Gastrocnemius medialis (tissue), 4 donors: ENCODE data around the gene SSNA1. TPM values are rescaled to one million over a fixed set of nuclear protein-coding genes. Genes with fewer than 3 reads are reported as not detected.

ENCODE experiments used
- ATAC-seq, 2 donors: fragments of 150-250 bp; one replicate each; pipeline ENCODE4 v1.9.1; 2016
- DNase-seq, 2 donors: peaks; one replicate each; pipeline ENCODE4 v3.0.0-alpha.2; 2019
- H3K27ac ChIP-seq, 4 donors: fragments of 200-600 bp; sonication (generic); 1 replicate in 1 of 4; 2 replicates in 3 of 4; pipeline ENCODE4 v1.5.1; 2016 to 2018; ENCODE audit warnings: mild to moderate bottlenecking in 2 of 4, moderate library complexity in 1 of 4
- H3K27me3 ChIP-seq, 3 donors: fragments of 200-600 bp; sonication (generic) in 2 of 3; 1 replicate in 1 of 3; 2 replicates in 2 of 3; pipeline versions ENCODE4 v1.5.1 to v1.6.0; 2016 to 2019; ENCODE audit warnings: mild to moderate bottlenecking in 1 of 3, moderate library complexity in 1 of 3
- H3K36me3 ChIP-seq, 2 donors: fragments of 200-600 bp; sonication (generic) in 1 of 2; one replicate each; pipeline ENCODE4 v1.5.1; 2017 to 2018
- H3K4me1 ChIP-seq, 2 donors: fragments of 200-600 bp; sonication (generic) in 1 of 2; one replicate each; pipeline ENCODE4 v1.5.1; 2016 to 2017; ENCODE audit warnings: mild to moderate bottlenecking in 2 of 2
- H3K4me3 ChIP-seq, 4 donors: fragments of 200-600 bp; sonication (generic) in 3 of 4; 1 replicate in 1 of 4; 2 replicates in 3 of 4; pipeline ENCODE4 v1.5.1; 2016 to 2019; ENCODE audit warnings: mild to moderate bottlenecking in 2 of 4
- H3K9me3 ChIP-seq, 3 donors: fragments of 200-600 bp; sonication (generic) in 2 of 3; 1 replicate in 1 of 3; 2 replicates in 2 of 3; pipeline ENCODE4 v1.5.1; 2016 to 2019
- POLR2A ChIP-seq, 2 donors: fragments of 450-650 bp; IDR thresholded peaks; one replicate each; pipeline ENCODE4 v1.6.1; 2017; ENCODE audit warnings: antibody characterized with exemption in 2 of 2, mild to moderate bottlenecking in 2 of 2, moderate library complexity in 2 of 2
- in situ Hi-C, 4 donors: fragments of 200-750 bp; cut with MboI; loops; one replicate each; pipeline versions ENCODE4 v1.15.0 to v1.8.0; 2017; ENCODE audit warnings: low sequenced_read_pairs in 4 of 4
- intact Hi-C: fragments of 100-400 bp; cut with DNase I; formaldehyde crosslinking; loops from one replicate; pipeline ENCODE4 v1.15.1; 2023; ENCODE audit warnings: low total_unique reads
- total RNA-seq, 4 donors: library from RNA; depleted of rRNA; stranded (reverse); fragments of >200 nt; gene quantifications; one replicate each; pipeline versions ENCODE4 v1.1.0 to v1.2.3, GENCODE V29; 2016
- TF ChIP-seq, protein P1 (sequence below), 5 experiments: fragments of 450-650 bp in 3 of 5; fragments of 200-600 bp in 2 of 5; sonication (generic) in 2 of 5; IDR thresholded peaks in 4 of 5; conservative IDR thresholded peaks in 1 of 5; 1 replicate in 4 of 5; 2 replicates in 1 of 5; pipeline ENCODE4 v1.5.1; 2016 to 2019; ENCODE audit warnings: antibody characterized with exemption in 5 of 5, mild to moderate bottlenecking in 3 of 5, moderate library complexity in 3 of 5

Gene SSNA1
- total RNA-seq, 4 donors from 2014 or later, result 73.3 to 164 (median 94.4) TPM

GRCh38 chr9:137149363-137149762 lies 39.1 kb upstream of the SSNA1 start:
- in situ Hi-C loops, result no loop called here

DNA sequence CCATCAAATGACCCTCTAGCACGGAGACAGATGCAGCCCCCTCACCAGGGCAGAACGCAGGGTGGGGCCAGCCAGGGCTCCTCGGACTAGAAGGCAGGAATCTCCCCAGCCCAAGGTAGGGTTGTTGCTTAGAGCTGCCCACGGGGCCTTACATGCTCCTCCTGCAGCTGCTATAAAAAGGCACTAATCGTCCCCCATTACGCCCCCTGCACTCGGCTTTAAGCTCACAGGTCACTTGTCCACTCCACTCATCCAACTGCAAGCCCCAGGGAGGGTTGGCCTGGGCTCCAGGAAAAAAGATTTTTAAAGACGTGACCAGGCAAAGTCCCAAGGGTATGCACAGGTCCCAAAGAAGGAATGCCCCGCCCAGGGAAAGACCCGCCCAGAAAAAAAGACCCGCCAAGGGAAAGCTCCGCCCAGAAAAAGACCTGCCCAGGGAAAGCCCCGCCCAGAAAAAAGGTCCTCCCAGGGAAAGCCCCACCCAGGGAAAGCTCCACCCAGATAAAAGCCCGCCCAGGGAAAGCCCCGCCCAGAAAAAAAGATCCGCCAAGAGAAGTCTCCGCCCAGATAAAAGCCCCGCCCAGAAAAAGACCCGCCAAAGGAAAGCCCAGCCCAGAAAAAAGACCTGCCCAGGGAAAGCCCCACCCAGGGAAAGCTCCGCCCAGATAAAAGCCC lies 38.4 kb upstream of the SSNA1 start:
- H3K27ac ChIP-seq, result no peak overlapping the region
- in situ Hi-C loops (no loop called here), intact Hi-C loops (no loop called here)
- no peaks in the 10 kb centered on the region for H3K4me1 ChIP-seq
- TF ChIP-seq, protein P1, sequence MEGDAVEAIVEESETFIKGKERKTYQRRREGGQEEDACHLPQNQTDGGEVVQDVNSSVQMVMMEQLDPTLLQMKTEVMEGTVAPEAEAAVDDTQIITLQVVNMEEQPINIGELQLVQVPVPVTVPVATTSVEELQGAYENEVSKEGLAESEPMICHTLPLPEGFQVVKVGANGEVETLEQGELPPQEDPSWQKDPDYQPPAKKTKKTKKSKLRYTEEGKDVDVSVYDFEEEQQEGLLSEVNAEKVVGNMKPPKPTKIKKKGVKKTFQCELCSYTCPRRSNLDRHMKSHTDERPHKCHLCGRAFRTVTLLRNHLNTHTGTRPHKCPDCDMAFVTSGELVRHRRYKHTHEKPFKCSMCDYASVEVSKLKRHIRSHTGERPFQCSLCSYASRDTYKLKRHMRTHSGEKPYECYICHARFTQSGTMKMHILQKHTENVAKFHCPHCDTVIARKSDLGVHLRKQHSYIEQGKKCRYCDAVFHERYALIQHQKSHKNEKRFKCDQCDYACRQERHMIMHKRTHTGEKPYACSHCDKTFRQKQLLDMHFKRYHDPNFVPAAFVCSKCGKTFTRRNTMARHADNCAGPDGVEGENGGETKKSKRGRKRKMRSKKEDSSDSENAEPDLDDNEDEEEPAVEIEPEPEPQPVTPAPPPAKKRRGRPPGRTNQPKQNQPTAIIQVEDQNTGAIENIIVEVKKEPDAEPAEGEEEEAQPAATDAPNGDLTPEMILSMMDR (IDR thresholded peaks at IDR 0.05 in 4 of 5, conservative IDR thresholded peaks at IDR 0.05 in 1 of 5), result no peak
- TF ChIP-seq POLR2A (IDR thresholded peaks at IDR 0.05), result no peak
- ATAC-seq, result no peak
- peaks cover 13 to 43% (median 25%) of the 10 kb centered on the region in 3 donors for H3K27me3 ChIP-seq
- DNase-seq, result no peak
- no peaks in the 10 kb centered on the region for H3K9me3 ChIP-seq
- H3K36me3 ChIP-seq, result no peaks in the 10 kb centered on the region
- no peak overlapping the region for H3K4me3 ChIP-seq

More at GRCh38 chr9:137149363-137149762, 39.1 kb upstream of the SSNA1 start:
- Histone ChIP-seq H3K4me3 (no peak overlapping the region), H3K36me3 (no peaks in the 10 kb centered on the region), H3K27me3 (peaks cover 13 to 43% (median 25%) of the 10 kb centered on the region in 3 donors), H3K9me3 (no peaks in the 10 kb centered on the region), H3K27ac (no peak overlapping the region), H3K4me1 (no peaks in the 10 kb centered on the region)
- TF ChIP-seq, protein P1 (IDR thresholded peaks at IDR 0.05 in 4 of 5, conservative IDR thresholded peaks at IDR 0.05 in 1 of 5), result no peak
- no peak for TF ChIP-seq POLR2A (IDR thresholded peaks at IDR 0.05)
- intact Hi-C loops, result no loop called here
- no peak for ATAC-seq
- DNase-seq, result no peak

DNA sequence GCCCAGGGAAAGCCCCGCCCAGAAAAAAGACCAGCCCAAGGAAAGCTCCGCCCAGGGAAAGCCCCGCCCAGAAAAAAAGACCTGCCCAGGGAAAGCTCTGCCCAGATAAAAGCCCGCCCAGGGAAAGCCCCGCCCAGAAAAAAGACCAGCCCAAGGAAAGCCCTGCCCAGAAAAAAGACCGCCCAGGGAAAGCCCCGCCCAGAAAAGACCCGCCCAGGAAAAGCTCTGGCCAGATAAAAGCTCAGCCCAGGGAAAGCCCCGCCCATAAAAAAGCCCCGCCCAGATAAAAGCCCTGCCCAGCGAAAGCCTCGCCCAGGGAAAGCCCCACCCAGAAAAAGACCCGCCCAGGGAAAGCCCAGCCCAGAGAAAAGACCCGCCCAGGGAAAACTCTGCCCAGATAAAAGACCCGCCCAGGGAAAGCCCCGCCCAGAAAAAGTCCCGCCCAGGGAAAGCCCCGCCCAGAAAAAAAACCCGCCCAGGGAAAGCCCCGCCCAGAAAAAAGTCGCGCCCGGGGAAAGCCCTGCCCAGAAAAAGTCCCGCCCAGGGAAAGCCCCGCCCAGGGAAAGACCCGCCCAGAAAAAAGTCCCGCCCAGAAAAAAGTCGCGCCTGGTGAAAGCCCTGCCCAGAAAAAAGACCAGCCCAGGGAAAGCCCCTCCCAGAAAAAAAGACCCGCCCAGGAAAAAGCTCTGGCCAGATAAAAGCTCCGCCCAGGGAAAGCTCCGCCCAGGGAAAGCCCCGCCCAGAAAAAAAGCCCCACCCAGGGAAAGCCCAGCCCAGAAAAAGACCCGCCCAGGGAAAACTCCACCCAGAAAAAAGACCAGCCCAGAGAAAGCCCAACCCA lies 37.6 kb upstream of the SSNA1 start:
- Histone ChIP-seq H3K9me3 (no peaks in the 10 kb centered on the region), H3K36me3 (no peaks in the 10 kb centered on the region), H3K27ac (no peak overlapping the region), H3K4me3 (no peak overlapping the region), H3K27me3 (peaks cover 17 to 42% (median 24%) of the 10 kb centered on the region in 3 donors), H3K4me1 (no peaks in the 10 kb centered on the region)
- DNase-seq (no peak), ATAC-seq (no peak)
- in situ Hi-C loops (no loop called here), intact Hi-C loops (no loop called here)
- TF ChIP-seq, protein P1 (IDR thresholded peaks at IDR 0.05 in 4 of 5, conservative IDR thresholded peaks at IDR 0.05 in 1 of 5), result no peak
- TF ChIP-seq POLR2A (IDR thresholded peaks at IDR 0.05), result no peak

- intact Hi-C loops, result no loop called here
- DNase-seq (no peak), ATAC-seq (no peak)
- in situ Hi-C loops, result no loop called here
- TF ChIP-seq, protein P1 (IDR thresholded peaks at IDR 0.05 in 4 of 5, conservative IDR thresholded peaks at IDR 0.05 in 1 of 5), result no peak
- no peak for TF ChIP-seq POLR2A (IDR thresholded peaks at IDR 0.05)
- no peak overlapping the region for H3K4me3 ChIP-seq
- no peaks in the 10 kb centered on the region for H3K4me1 ChIP-seq
- H3K9me3 ChIP-seq, result no peaks in the 10 kb centered on the region
- peaks cover 30 to 44% (median 34%) of the 10 kb centered on the region in 3 donors for H3K27me3 ChIP-seq
- no peak overlapping the region for H3K27ac ChIP-seq
- H3K36me3 ChIP-seq, result no peaks in the 10 kb centered on the region
Measured at GRCh38 chr9:137152844-137153405, 35.6 kb upstream of the SSNA1 start.
